ENCODE results near the gene NKX1-1. TPM values are rescaled to one million over a fixed set of nuclear protein-coding genes. Genes with fewer than 3 reads are reported as not detected.

Gene NKX1-1
- total and polyA plus RNA-seq, 9 of the 15 experiments (the other 6 are each of a cell fraction or from before 2014, with no cell fraction given): not detected

GRCh38 chr4:1374706-1375045 is 31.6 kb downstream of the NKX1-1 start:
- ChIA-PET POLR2A (no interaction called here), CTCF (ENCODE audit: low intra/inter-chr PET ratio) (no interaction called here)
- no peaks in the 10 kb centered on the region for H3K9me3 ChIP-seq (replicated peaks; ENCODE audit: control insufficient read depth, insufficient read depth, low read depth, low read length)
- no peak for DNase-seq (ENCODE audit: extremely low read depth in 1 of 4, low spot score in 3 of 4)
- no peaks in the 10 kb centered on the region for H4K20me1 ChIP-seq (replicated peaks; ENCODE audit: control insufficient read depth, insufficient read depth, low read length)
- H3K79me2 ChIP-seq (ENCODE audit: control insufficient read depth, insufficient read depth, low read length): no peaks in the 10 kb centered on the region
- BruUV-seq (replicated peaks): no TSS peak
- no peak for ATAC-seq
- H3K9ac ChIP-seq (ENCODE audit: insufficient read depth in 1 of 2, low read depth in 2 of 2, low read length in 2 of 2): no peak overlapping the region
- H3K36me3 ChIP-seq (ENCODE audit: control insufficient read depth, insufficient read depth, low read length): no peaks in the 10 kb centered on the region; the same call in 2 of the 3 replicates
- H3K4me1 ChIP-seq (replicated peaks in 1 of 2; ENCODE audit: control insufficient read depth in 2 of 2, insufficient read depth in 2 of 2, low read length in 2 of 2): peaks cover 0 to 21% of the 10 kb centered on the region in 2 experiments; a peak in 2 of 5 replicates
- no peaks in the 10 kb centered on the region for H3K27me3 ChIP-seq (ENCODE audit: control insufficient read depth in 2 of 2, insufficient read depth in 2 of 2, low read length in 2 of 2)
- intact Hi-C loops (cut with micrococcal nuclease) (no loop called here), in situ Hi-C loops (cut with MboI) (no loop called here)
- no peak for FAIRE-seq
- H3K4me3 ChIP-seq: no peak overlapping the region
- 65% methylated on average over 7 of the region's 14 CpGs for WGBS (ENCODE audit: insufficient coverage, low coverage, missing lambda C conversion rate)
- no peak overlapping the region for H3K27ac ChIP-seq (ENCODE audit: extremely low read depth, low read depth, low read length)
- no peak for TF ChIP-seq RFX7 (CRISPR knock-in tag; IDR thresholded peaks at IDR 0.05)
- TF ChIP-seq CHD2 (IDR thresholded peaks at IDR 0.05; ENCODE audit: low read depth, low read length): no peak
- no peak for TF ChIP-seq SRSF9 (IDR thresholded peaks at IDR 0.05; ENCODE audit: borderline replicate concordance, low read depth, low read length)
- no peak for TF ChIP-seq E2F4 (CRISPR knock-in tag; IDR thresholded peaks at IDR 0.05; ENCODE audit: low read depth)
- no peak overlapping the region for H2AFZ ChIP-seq (ENCODE audit: low read depth, low read length)
- no peak overlapping the region for H3K4me2 ChIP-seq (ENCODE audit: insufficient read depth, low read length)
- H3K9me1 ChIP-seq (ENCODE audit: control insufficient read depth, insufficient read depth, low read length): no peaks in the 10 kb centered on the region

Measured in K562 (cell line).